Endothelial cell of umbilical vein (primary cell): ENCODE results near the gene LAMP5. TPM values are rescaled to one million over a fixed set of nuclear protein-coding genes. Genes with fewer than 3 reads are reported as not detected.

ENCODE experiments used
- BruUV-seq: library from RNA; stranded (reverse); fragments of 400-500 nt; replicated peaks from 2 replicates; lab custom pipeline; 2021; lab: Mats Ljungman, UMichigan
- CTCF ChIA-PET: fragments of 300-600, 350-600 bp; sonication (Branson Sonifier 250); formaldehyde crosslinking; loops from one replicate; lab custom pipeline; 2021; ENCODE audit warnings: antibody characterized with exemption, inconsistent platforms; lab: Charles Lee
- POLR2A ChIA-PET: fragments of 300-600, 350-600 bp; sonication (Branson Sonifier 250); formaldehyde crosslinking; loops from one replicate; lab custom pipeline; 2021; ENCODE audit warnings: antibody characterized with exemption, inconsistent platforms; lab: Charles Lee
- DNase-seq: peaks from one replicate; pipeline ENCODE4 v3.0.0-alpha.2; 2011; ENCODE audit warnings: low read depth, low spot score
- FAIRE-seq: peaks from 2 replicates; lab custom pipeline; 2011; peaks lifted over from hg19 to GRCh38; lab: Jason Lieb, UNC
- H2AFZ ChIP-seq: 2 replicates; pipeline ENCODE4 v1.6.0; 2012; ENCODE audit warnings: low read depth, low read length, control low read depth, inconsistent platforms
- H3K27ac ChIP-seq: 2 replicates; pipeline ENCODE4 v1.5.1; 2011; ENCODE audit warnings: low read depth, mild to moderate bottlenecking, control low read depth, low read length, moderate library complexity; ENCODE audit not compliant: insufficient read depth
- H3K27me3 ChIP-seq, 2 experiments: 2 replicates each; pipeline versions ENCODE4 v1.6.0 to v1.6.1; 2011; ENCODE audit warnings: low read length in 2 of 2, mixed read lengths in 1 of 2; ENCODE audit not compliant: control insufficient read depth in 2 of 2, insufficient read depth in 2 of 2
- H3K36me3 ChIP-seq, 2 experiments: 2 replicates in 1 of 2; 3 replicates in 1 of 2; pipeline ENCODE4 v1.5.1; 2011; ENCODE audit warnings: low read length in 2 of 2, mild to moderate bottlenecking in 1 of 2, moderate library complexity in 1 of 2; ENCODE audit not compliant: control insufficient read depth in 2 of 2, insufficient read depth in 2 of 2; ENCODE audit errors: extremely low read depth in 1 of 2
- H3K4me1 ChIP-seq: 3 replicates; pipeline ENCODE4 v1.5.1; 2011; ENCODE audit warnings: mild to moderate bottlenecking, low read length; ENCODE audit not compliant: control insufficient read depth, insufficient read depth; ENCODE audit errors: extremely low read depth
- H3K4me2 ChIP-seq: 2 replicates; pipeline ENCODE4 v1.6.1; 2011; ENCODE audit warnings: low read length, control low read depth, mixed read lengths; ENCODE audit not compliant: insufficient read depth
- H3K4me3 ChIP-seq, 3 experiments: fragments of 200-600 bp in 1 of 3; sonication (generic), shearing (Covaris generic) in 1 of 3; replicated peaks in 1 of 3; 2 replicates each; pipeline ENCODE4 v1.5.1; 2011 to 2016; ENCODE audit warnings: control low read depth in 3 of 3, low read length in 3 of 3, mild to moderate bottlenecking in 2 of 3, inconsistent platforms in 1 of 3, low read depth in 1 of 3, moderate library complexity in 1 of 3; ENCODE audit not compliant: insufficient read depth in 1 of 3
- H3K79me2 ChIP-seq: 2 replicates; pipeline ENCODE4 v1.6.0; 2012; ENCODE audit warnings: low read length, inconsistent platforms; ENCODE audit not compliant: control insufficient read depth, insufficient read depth
- H3K9ac ChIP-seq: replicated peaks from 2 replicates; pipeline ENCODE3; 2011; ENCODE audit warnings: low read length, control low read depth; ENCODE audit not compliant: insufficient read depth; ENCODE audit errors: extremely low read depth
- H3K9me1 ChIP-seq: replicated peaks from 3 replicates; pipeline ENCODE4 v1.6.0; 2011; ENCODE audit warnings: mild to moderate bottlenecking, low read length; ENCODE audit not compliant: control insufficient read depth, insufficient read depth; ENCODE audit errors: extremely low read depth
- H3K9me3 ChIP-seq: replicated peaks from 2 replicates; pipeline ENCODE4 v1.5.1; 2012; ENCODE audit warnings: low read length, inconsistent platforms; ENCODE audit not compliant: control insufficient read depth, insufficient read depth
- H4K20me1 ChIP-seq: replicated peaks from 2 replicates; pipeline ENCODE3; 2011; ENCODE audit warnings: mild to moderate bottlenecking, low read length; ENCODE audit not compliant: control insufficient read depth, insufficient read depth; ENCODE audit errors: extremely low read depth
- EZH2 ChIP-seq: IDR thresholded peaks from 2 replicates; pipeline ENCODE4 v1.6.1; 2012; ENCODE audit warnings: borderline replicate concordance, low read depth, mild to moderate bottlenecking, moderate library complexity, low read length, inconsistent platforms; ENCODE audit not compliant: severe bottlenecking
- FOS ChIP-seq: IDR thresholded peaks from 2 replicates; pipeline ENCODE4 v1.6.1; 2011; ENCODE audit warnings: mild to moderate bottlenecking, low read length, moderate library complexity, borderline replicate concordance; ENCODE audit not compliant: insufficient read depth
- GATA2 ChIP-seq: IDR thresholded peaks from 2 replicates; pipeline ENCODE4 v1.7.0; 2011; ENCODE audit warnings: low read depth, mild to moderate bottlenecking, moderate library complexity, mixed read lengths, low read length; ENCODE audit not compliant: insufficient read length, insufficient read depth
- JUN ChIP-seq: IDR thresholded peaks from 2 replicates; pipeline ENCODE4 v1.6.1; 2011; ENCODE audit warnings: borderline replicate concordance, low read depth; ENCODE audit not compliant: insufficient read length, insufficient read depth
- MYC ChIP-seq: IDR thresholded peaks from one replicate; pipeline ENCODE4 v1.6.1; 2011; ENCODE audit warnings: mild to moderate bottlenecking, low read depth, low read length
- POLR2A ChIP-seq: IDR thresholded peaks from 2 replicates; pipeline ENCODE4 v1.6.1; 2012; ENCODE audit warnings: low read depth, mild to moderate bottlenecking, control low read depth, low read length
- POLR2AphosphoS5 ChIP-seq: IDR thresholded peaks from 2 replicates; pipeline ENCODE4 v1.6.1; 2012; ENCODE audit warnings: low read depth, mild to moderate bottlenecking, control low read depth, low read length, moderate library complexity; ENCODE audit not compliant: insufficient read depth
- dilution Hi-C: fragments of 300-500 bp; cut with MboI; formaldehyde crosslinking; loops from one replicate; pipeline ENCODE4 v1.15.0; 2019; ENCODE audit warnings: low sequenced_read_pairs; ENCODE audit not compliant: extremely low pct_ligation_motif_present
- intact Hi-C: fragments of 100-400 bp; cut with micrococcal nuclease; formaldehyde crosslinking; loops from one replicate; pipeline ENCODE4 v1.10.0; 2022
- polyA plus RNA-seq, 4 experiments: library from polyadenylated mRNA; depleted of rRNA in 3 of 4; stranded (reverse) in 3 of 4; unstranded in 1 of 4; fragments of >200 nt; gene quantifications; 2 replicates each; pipeline versions ENCODE4 v1.2.1 to v1.2.3, GENCODE V29; 2011 to 2012; ENCODE audit warnings: missing spikeins in 1 of 4
- total RNA-seq: library from RNA; stranded (reverse); gene quantifications from 2 replicates; pipeline ENCODE4 v1.2.3, GENCODE V29; 2021
- TF ChIP-seq, protein P1 (sequence below), 2 donors: IDR thresholded peaks; 1 replicate in 1 of 2; 2 replicates in 1 of 2; pipeline ENCODE4 v1.5.1; 2011; ENCODE audit warnings: low read length in 2 of 2, mild to moderate bottlenecking in 2 of 2, moderate library complexity in 2 of 2, control low read depth in 1 of 2, inconsistent platforms in 1 of 2, low read depth in 1 of 2; ENCODE audit not compliant: insufficient read depth in 1 of 2; ENCODE audit errors: extremely low read depth in 1 of 2

The LAMP5 gene
- total and polyA plus RNA-seq, 2 donors (not counting 3 experiments of a cell fraction or from before 2014, with no cell fraction given) = not detected

DNA sequence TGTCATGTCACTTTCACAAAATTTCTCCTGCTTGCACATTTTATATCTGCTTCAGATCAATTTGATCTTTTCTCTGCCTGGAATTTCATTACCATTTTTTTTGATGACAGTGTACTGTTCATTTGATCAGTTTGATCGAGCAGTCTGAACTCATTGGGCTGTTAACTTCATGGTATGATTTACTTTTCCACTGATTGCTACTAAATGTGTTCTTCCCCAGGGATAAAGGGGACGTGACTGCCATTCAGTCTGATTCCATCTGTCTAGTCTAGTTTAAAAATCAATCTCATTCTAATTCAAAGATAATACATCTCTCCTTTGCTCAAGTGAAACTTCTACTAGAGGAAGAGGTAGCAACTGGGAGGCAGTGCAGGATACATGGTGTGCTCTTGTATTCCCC, 21.1 kb downstream of the LAMP5 start:
- no TSS peak for BruUV-seq
- H3K9me3 ChIP-seq = no peaks in the 10 kb centered on the region
- H4K20me1 ChIP-seq = no peaks in the 10 kb centered on the region
- no peak overlapping the region for H3K4me3 ChIP-seq
- peaks cover 0 to 3% of the 10 kb centered on the region in 2 experiments for H3K27me3 ChIP-seq
- no peaks in the 10 kb centered on the region for H3K4me1 ChIP-seq
- no peak overlapping the region for H2AFZ ChIP-seq
- dilution Hi-C loops = no loop called here
- ChIA-PET POLR2A (no interaction called here), CTCF (no interaction called here)
- no peak overlapping the region for H3K27ac ChIP-seq
- intact Hi-C loops = no loop called here
- no peak overlapping the region for H3K9ac ChIP-seq
- no peak for TF ChIP-seq POLR2AphosphoS5
- TF ChIP-seq, protein P1, sequence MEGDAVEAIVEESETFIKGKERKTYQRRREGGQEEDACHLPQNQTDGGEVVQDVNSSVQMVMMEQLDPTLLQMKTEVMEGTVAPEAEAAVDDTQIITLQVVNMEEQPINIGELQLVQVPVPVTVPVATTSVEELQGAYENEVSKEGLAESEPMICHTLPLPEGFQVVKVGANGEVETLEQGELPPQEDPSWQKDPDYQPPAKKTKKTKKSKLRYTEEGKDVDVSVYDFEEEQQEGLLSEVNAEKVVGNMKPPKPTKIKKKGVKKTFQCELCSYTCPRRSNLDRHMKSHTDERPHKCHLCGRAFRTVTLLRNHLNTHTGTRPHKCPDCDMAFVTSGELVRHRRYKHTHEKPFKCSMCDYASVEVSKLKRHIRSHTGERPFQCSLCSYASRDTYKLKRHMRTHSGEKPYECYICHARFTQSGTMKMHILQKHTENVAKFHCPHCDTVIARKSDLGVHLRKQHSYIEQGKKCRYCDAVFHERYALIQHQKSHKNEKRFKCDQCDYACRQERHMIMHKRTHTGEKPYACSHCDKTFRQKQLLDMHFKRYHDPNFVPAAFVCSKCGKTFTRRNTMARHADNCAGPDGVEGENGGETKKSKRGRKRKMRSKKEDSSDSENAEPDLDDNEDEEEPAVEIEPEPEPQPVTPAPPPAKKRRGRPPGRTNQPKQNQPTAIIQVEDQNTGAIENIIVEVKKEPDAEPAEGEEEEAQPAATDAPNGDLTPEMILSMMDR (IDR thresholded peaks at IDR 0.05; ENCODE audit: extremely low read depth in 1 of 2, insufficient read depth in 1 of 2, low read depth in 1 of 2, low read length in 2 of 2) = no peak
- TF ChIP-seq FOS = no peak
- TF ChIP-seq POLR2A = no peak
- TF ChIP-seq JUN = no peak
- TF ChIP-seq EZH2 = no peak
- TF ChIP-seq MYC = no peak
- no peak overlapping the region for H3K4me2 ChIP-seq
- H3K36me3 ChIP-seq = no peaks in the 10 kb centered on the region
- DNase-seq (no peak), FAIRE-seq (no peak)
- H3K9me1 ChIP-seq = no peaks in the 10 kb centered on the region
- H3K79me2 ChIP-seq = no peaks in the 10 kb centered on the region

DNA sequence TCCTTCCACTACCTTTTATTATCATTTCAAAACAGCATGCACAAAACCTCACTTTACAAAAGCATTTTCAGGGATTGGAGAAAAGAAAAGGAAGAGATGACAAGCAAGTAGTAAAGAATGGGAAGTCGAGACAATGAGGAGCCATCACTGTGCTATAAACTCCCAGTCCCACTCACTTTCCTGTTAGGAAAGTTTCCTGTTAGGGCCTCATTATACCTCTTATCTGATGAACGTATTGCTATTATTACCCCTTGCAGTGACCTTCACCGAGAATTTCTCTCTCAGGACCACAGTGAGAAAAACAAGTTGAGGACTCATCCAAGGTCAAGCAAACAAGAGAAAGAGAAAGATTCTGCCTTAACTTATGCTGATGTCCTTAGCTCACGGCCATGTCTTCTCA, 28.8 kb downstream of the LAMP5 start:
- H3K9me3 ChIP-seq = no peaks in the 10 kb centered on the region
- POLR2A ChIA-PET = no interaction called here
- dilution Hi-C loops (no loop called here), intact Hi-C loops (no loop called here)
- CTCF ChIA-PET = interaction anchor here (1.1 to 1.5 kb wide), 2 partner anchors 67 to 83 kb away, joined by 3 read pairs; no protein-coding TSS in a partner anchor
- H3K4me2 ChIP-seq = peak overlapping the region; percentile 37
- FAIRE-seq (peak; percentile 82), DNase-seq (peak; percentile 68)
- H3K4me1 ChIP-seq = peaks cover 8% of the 10 kb centered on the region
- H4K20me1 ChIP-seq = no peaks in the 10 kb centered on the region
- no peak overlapping the region for H2AFZ ChIP-seq
- H3K27ac ChIP-seq = no peak overlapping the region
- TF ChIP-seq GATA2 = peak; percentile 87
- TF ChIP-seq MYC = no peak
- TF ChIP-seq FOS = peak; percentile 13
- no peak overlapping the region for H3K9ac ChIP-seq
- H3K9me1 ChIP-seq = no peaks in the 10 kb centered on the region
- H3K79me2 ChIP-seq = no peaks in the 10 kb centered on the region
- H3K27me3 ChIP-seq = peaks cover 3 to 5% of the 10 kb centered on the region in 2 experiments
- H3K4me3 ChIP-seq = no peak overlapping the region
- no peaks in the 10 kb centered on the region for H3K36me3 ChIP-seq
- BruUV-seq = no TSS peak
